Measurements from ENCODE around the gene ARCN1. TPM values are rescaled to one million over a fixed set of nuclear protein-coding genes. Genes with fewer than 3 reads are reported as not detected.
"Not testable (repeated sequence)": the region's sequence is repeated elsewhere in the genome, so short reads cannot be mapped to it uniquely, and the experiment has no call there.

The ARCN1 gene
- total and polyA plus RNA-seq, 2 of the 4 experiments (the other 2 are of a cell fraction) = 148 to 212 TPM

DNA sequence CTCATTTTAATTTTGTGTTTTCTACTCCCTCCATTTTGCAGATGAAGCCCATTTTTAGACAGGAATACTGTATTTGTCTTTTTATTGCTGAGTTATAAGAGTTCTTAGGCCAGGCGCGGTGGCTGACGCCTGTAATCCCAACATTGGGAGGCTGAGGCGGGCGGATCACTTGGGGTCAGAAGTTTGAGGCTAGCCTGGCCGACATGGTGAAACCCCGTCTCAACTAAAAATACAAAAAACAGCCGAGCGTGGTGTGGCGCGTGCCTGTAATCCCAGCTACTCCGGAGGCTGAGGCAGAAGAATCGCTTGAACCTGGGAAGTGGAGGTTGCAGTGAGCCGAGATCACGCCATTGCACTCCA lies 528 bp upstream of the ARCN1 start:
- dilution Hi-C loops (cut with HindIII; ENCODE audit: low sequenced_read_pairs, unreplicated experiment); H2BK20ac ChIP-seq (ENCODE audit: low read depth, low read length); H3K36me3 ChIP-seq (ENCODE audit: control insufficient read depth, insufficient read depth, low read length); H2BK15ac ChIP-seq (ENCODE audit: low read depth, low read length); H3K9me1 ChIP-seq (ENCODE audit: insufficient read depth, low read length); POLR2A ChIA-PET (ENCODE audit: unreplicated experiment); H3K9me3 ChIP-seq (ENCODE audit: control insufficient read depth, insufficient read depth, low read length); in situ Hi-C loops (cut with MboI; ENCODE audit: low sequenced_read_pairs); H3K56ac ChIP-seq (ENCODE audit: extremely low read depth, insufficient read depth, low read length); H2AK9ac ChIP-seq (replicated peaks; ENCODE audit: low read depth, low read length, poor library complexity); H3K4me1 ChIP-seq (ENCODE audit: control insufficient read depth, insufficient read depth, low read length); intact Hi-C loops (cut with micrococcal nuclease); H3K27me3 ChIP-seq (ENCODE audit: control insufficient read depth, insufficient read depth, low read length); H2AK5ac ChIP-seq (ENCODE audit: low read depth, low read length); CTCF ChIA-PET; DNase-seq; H4K91ac ChIP-seq (ENCODE audit: insufficient read depth, low read depth, low read length): not testable (repeated sequence)
- Histone ChIP-seq H3K9ac (ENCODE audit: low read depth, low read length) (peak overlapping the region; percentile 46), H3K4ac (ENCODE audit: low read depth, low read length) (peak overlapping the region; percentile 79), H2BK5ac (ENCODE audit: low read depth, low read length, poor library complexity, severe bottlenecking) (peak overlapping the region; percentile 66), H3K4me2 (ENCODE audit: low read depth, low read length) (peak overlapping the region; percentile 62), H2AFZ (replicated peaks; ENCODE audit: low read length, poor library complexity) (peak overlapping the region; percentile 78), H3K27ac (ENCODE audit: insufficient read depth, low read length) (peak overlapping the region; percentile 100), H4K5ac (ENCODE audit: low read depth, low read length) (peak overlapping the region; percentile 80; the same call in 1 of the 2 replicates), H3K14ac (replicated peaks; ENCODE audit: low read depth, low read length) (peak overlapping the region; percentile 63), H3K4me3 (ENCODE audit: insufficient read depth, low read depth, low read length) (peak overlapping the region; percentile 99; the same call in 1 of the 2 replicates), H3K23ac (ENCODE audit: low read depth, low read length) (0 out of 2 replicates have a peak overlapping the region, but pooled peaks have one; percentile 36), H3K18ac (ENCODE audit: low read depth, low read length) (0 out of 2 replicates have a peak overlapping the region, but pooled peaks have one; percentile 31), H4K20me1 (ENCODE audit: insufficient read depth, low read length) (peaks cover 39% of the 10 kb centered on the region), H2BK120ac (ENCODE audit: low read depth, low read length) (peak overlapping the region; percentile 12; the same call in 1 of the 2 replicates), H3K79me1 (ENCODE audit: low read depth in 1 of 2, low read length in 2 of 2) (peaks cover 0 to 11% of the 10 kb centered on the region in 2 experiments; a peak in 2 of 4 replicates), H4K8ac (ENCODE audit: low read depth in 2 of 2, low read length in 2 of 2) (peak overlapping the region; percentile 87 to 99)
- TSS peak; percentile 70 for BruUV-seq (replicated peaks)
- ATAC-seq (ENCODE audit: low read depth) = peak; percentile 22
- WGBS, 2 experiments (ENCODE audit: extremely low coverage in 2 of 2, insufficient read length in 1 of 2) = 22% methylated on average over 3 of the region's 15 CpGs; no CpG with 5 or more reads in 1 of the 2 experiments

Measured in IMR-90 (cell line).